GM19043 (cell line): Measurements from ENCODE around the gene MRPL1.

Experiments used
- ATAC-seq: cut with Tn5 transposase; IDR thresholded peaks from one replicate; pipeline ENCODE4 v1.9.1; 2021; ENCODE audit warnings: low read depth; ENCODE audit not compliant: unreplicated experiment

MRPL1 gene

DNA sequence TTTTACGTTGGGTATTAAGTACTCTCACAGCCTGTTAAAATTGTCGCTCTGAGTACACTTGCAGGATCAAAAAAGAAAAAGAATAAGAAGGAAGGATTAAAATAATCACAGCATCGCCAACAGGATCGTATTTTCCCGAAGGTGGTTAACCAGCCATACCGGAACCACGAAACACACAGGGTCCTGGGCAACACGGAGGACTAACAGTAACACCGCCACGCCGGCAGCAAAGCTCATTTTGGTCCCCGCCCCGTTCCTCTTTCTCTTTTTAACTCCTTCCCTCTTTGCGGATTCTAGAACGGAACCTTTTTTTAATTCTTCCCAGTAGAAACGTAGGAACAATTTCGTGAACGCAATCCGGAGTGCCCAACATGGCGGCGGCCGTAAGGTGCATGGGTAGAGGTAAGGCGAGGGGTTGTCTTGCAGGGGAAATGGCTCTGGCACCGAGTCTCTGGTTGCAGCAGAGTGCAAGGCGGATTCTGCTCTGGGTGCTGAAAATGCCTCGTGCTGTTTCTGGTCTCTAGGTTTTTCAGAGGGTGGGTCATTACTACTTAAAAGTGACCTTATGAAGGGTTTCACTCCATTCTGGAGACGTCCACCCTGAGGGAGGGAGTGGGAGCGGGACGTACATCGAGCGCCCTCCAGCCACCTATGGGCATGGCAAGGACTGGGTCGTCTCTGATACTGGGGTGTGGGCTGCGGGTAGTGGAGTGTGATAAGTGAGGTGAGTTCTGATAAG, at the start of gene MRPL1:
MRPL1 (plus strand) TSS at position 353 of the 739 bp plus-strand sequence; CDS start at position 372, 19 bp downstream.
- peak; percentile 82 for ATAC-seq

DNA sequence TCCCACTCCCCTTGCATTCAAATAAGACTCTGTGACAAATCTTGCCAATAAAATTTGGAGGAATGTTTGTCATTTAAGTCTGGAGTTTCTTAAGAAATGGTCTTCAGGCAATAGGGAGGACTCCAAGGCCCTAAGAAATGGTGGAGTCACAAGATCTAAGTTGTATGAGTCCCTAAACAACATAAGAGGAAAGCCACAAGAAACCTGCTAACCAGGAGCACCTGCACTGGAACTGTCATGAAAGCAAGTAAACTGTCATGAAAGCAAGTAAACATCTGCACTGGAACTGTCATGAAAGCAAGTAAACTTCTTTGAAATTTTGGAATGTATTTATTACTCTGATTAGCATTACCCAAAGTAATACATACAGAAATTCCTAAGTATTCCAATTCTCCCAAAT, 47.0 kb upstream of the MRPL1 start:
- no peak for ATAC-seq

DNA sequence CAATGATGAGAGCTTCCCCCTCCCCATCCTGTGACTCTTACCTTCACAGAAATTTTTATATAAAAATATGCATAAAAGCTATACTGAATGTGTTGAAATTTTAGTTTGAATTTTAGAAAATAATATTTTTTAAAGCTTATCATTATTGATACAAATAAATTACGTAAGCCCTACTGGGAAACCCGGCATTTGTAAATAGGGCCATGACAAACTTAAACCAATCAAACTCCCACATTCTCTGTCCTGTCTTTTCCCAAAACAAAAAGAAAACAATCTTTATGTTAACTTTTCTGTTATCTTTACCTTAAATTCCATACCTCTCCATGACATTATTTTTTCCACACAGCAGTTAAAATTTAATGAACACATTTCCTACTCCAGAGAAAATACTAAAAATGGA, 46.1 kb upstream of the MRPL1 start:
- no peak for ATAC-seq

DNA sequence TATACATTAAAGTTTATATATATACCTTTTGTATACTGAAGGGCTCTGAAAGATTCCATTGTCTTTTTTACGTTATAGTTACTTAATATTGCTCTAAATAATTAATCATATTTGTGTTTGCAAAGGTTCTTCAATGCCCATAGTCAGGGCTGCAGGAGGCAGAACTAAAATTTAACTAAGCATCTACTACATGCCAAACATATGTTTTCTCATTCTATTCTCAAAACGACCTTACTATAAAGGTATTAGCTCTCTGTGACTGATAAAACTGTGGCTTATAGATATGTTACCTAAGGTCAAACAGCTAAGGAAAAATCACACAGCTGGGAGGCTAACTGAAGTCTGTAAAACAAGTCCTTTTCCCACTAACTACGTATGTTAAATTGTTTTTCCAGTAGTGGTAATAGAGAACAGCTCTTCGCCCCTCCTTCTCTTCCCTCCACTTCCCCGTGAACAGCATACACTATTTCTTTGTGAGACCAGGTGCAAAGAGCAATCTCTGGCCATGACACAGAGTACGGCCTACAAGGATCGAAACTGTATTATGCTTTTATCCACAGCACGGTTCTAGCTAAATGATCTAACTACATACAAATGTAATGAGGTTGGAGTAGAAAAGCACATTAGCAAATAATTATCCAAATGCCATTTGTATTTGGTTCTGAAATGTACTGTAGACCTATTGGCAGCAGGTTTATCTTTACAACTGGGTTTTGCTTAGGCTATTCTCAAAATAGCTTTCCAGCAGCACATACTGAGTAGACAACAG, 45.1 kb upstream of the MRPL1 start:
- ATAC-seq, result no peak

DNA sequence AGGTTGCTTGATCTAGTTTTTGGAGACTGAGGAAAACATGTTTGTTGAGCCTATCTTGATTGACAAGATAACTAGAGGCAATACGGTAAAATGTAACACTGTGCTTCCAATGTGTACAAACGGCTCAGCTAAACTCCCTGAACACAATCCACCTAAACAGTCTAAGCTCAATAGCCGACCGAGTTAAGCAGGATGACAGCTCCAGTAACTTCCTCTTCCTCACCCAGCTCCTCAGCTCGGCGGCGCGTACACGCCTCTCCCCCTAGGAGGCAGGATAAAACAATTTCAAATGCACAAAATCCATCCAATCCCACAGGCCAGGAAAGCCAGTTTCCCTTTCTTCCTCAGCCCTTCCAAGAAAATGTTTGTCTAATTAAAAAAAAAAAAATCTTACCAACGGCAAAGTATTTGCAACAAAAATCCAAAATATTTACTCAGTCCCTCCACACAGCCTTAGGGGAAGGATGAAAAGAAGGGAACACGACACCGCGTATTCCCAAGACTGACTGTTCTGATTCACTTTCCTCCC, 44.5 kb upstream of the MRPL1 start:
- peak; percentile 13 for ATAC-seq

DNA sequence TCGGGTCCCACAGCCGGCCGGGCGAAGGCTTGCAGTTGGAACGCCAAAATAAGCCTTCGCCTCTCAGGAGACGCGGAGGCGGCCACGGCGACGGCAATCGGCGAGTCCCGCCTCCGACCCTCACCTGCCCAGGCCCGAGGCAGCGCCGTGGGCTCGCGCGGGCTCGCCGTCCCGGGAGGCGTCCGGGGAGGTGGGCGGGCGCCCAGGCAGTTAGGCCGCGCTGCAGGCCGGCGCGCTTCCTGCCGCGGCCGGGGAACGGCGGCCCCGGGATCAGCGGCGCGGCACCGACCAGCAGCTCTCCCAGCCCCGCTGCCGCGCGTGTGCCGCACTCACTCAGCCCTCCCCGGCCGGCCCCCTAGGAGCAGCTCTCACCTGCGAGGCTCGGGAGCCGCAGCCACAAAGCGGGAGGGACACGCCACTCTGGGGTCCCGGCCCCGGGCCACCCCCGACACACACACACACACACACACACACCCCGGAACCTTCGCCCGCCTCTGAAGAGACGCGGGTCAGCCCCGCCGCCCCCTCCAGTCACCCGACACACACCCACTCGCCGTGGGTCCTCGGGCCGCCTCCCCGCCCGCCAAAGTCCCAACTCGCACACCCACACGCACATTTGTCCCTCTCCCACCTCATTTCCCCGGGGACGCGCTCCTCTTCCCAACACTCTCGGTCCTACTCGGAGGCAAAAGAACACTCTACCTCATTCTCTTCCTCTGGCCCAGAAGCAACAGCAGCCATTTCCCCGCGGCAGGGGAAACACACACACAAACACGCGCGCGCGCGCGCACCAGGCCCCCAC, 43.8 kb upstream of the MRPL1 start, which contains the start of gene CNOT6L:
CNOT6L (minus strand) TSS at position 767 of the 802 bp plus-strand sequence; CDS start at position 707, 60 bp downstream.
- ATAC-seq, result peak; percentile 24

DNA sequence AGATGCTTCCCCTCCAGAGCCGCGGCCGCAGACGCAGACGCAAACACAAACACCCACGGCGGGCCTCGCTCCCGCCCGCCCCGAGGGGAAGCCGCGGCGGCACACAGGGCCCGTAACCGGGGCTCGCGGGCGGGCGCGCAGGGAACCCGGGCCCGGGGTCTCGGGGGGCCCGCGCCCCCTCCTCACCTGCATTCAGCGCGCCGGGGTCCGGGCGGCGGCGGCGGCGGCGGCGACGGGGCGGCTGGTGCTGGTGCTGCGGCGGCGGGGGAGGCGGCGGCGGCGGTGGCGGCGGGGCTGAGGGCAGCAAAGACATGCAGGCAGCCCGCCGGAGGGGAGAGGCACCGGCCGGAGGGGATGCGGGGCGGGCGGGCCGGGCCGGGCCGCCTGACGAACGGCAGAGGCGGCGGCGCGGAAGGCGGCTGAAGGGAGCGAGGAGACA, 43.2 kb upstream of the MRPL1 start:
- peak; percentile 5 for ATAC-seq

DNA sequence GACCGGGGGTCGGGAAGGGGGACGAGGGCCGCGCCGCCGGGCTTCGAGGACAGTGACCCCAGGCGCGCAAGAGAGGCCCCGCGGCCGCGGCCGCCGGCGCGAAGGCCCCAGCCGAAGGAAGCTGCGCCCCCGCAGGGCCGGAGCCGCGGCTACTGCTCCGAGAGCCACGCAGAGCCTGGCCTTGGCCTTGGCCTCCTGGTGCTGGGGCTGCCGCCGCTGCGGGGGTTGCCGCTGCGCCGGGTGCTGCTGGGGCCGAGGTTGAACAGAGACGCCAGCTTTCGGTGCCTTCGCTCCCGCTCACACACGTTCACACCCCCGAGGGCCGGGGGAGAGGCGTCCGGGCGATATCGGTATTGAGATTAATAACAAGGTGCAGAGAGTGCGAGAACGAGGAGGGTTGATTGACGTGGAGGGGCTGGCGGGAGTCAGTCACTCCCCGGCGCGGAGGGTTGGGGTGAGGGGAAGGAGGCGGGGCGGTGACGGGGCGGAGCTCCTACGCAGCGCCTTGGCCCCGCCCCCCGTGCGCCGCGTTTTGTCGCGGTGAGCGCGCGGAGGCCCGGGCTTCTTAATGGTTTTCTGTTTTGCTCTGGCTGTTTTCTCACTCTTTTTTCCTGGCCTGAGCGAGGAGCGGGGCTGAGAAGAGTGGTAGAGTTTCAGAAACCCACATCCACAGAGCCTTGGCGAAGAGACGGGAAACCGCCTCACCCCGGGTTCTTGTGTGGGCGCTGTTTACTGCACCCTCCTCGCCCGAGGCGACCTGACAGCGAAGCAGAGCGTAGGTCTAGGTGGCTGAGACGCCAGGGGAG, 42.6 kb upstream of the MRPL1 start:
- peak; percentile 70 for ATAC-seq

DNA sequence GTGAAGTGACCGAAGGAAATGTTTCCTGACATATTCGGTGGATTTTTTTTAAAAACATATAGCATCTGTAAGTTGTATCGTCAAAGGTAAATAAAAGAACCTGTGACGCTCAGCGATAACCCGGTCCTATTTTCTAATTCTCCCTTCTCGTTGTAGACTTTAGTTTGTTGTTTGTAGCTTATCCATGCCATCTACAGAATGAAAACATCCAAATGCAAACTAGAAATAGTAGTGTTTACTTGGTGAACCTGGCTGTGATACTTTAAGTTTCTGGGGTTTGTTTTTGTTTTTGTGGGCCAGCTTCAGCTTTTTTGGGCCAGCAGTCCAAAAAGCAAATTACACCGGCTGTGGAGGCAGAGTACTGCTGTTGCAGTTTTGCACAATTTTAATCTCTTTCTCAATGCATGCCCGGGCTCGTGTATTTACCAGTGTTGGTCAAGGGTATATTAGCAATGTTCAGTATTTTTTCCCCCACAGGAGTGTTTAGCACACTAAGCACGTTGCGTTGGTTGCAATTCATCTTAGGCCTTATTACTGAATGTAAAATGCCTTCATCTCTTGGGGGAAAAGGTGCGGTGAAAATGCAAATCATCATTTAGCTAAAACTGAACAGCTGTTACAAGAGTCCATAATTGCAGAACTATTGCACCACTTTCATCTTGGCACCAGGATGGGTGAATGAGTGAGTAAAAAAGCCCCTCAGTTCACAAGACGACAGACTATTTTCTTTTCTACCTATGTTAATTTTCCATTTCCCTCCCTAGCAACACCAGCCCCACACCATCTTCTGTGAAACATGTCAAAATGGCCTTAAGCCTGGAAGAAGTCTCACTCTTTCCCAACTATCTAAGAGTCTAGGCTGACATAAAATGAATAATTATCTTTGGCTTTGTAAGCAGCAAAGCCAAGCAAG, 41.7 kb upstream of the MRPL1 start:
- ATAC-seq, result no peak

DNA sequence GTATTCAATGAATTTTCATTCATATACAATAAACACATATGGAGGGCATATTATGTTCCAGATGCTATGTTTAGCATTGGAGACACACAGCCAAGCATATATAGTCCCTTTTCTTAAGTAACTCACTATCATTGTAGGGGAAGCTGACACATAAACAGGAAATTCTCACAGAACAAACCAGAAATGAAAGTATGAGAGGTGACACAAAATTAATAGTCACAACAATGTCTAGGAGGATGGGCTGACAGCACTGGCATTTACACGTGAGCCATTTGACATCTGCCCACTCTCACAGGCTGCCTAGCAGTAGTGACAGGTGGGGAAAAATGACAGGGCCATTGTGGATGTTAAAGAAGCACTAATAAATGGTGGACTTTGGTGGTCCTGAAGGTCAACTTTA, 40.9 kb upstream of the MRPL1 start:
- ATAC-seq, result no peak

DNA sequence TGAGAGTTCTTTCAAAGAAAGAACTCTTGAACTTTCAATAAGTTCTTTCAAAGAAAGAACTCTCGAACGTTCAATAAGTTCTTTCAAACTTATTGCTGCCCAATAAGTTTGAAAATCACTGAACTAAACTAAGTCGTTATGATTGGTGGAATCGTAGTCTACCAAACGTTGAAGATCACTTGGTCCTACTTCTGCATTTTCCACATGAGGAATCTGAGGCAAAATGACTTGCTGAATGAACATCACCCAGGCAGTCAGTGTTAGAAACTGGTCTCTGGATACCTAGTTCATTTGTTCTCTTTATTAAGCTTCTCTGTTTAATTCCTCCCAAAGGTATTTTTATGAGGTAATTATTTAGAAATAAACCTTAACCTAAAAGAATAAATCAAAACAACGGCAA, 36.4 kb upstream of the MRPL1 start:
- no peak for ATAC-seq

DNA sequence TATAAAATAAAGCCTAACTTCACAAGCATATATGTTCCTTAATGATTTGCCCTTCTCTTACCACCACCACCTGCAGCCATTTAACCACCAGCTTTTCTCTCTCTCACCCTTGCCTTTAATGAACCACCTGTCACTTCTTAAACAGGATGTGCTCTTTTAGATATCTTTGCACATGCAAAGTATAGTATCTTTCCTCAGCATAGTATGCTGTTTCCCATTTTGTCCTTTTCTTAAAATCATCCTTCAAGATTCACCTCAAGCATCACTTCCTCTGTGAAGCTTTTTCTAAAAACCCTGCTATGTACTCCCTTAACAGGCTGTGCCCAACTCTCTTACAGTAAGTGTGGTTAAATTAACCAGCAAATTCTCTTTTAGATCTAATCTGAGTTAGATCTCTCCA, 35.3 kb upstream of the MRPL1 start:
- no peak for ATAC-seq

DNA sequence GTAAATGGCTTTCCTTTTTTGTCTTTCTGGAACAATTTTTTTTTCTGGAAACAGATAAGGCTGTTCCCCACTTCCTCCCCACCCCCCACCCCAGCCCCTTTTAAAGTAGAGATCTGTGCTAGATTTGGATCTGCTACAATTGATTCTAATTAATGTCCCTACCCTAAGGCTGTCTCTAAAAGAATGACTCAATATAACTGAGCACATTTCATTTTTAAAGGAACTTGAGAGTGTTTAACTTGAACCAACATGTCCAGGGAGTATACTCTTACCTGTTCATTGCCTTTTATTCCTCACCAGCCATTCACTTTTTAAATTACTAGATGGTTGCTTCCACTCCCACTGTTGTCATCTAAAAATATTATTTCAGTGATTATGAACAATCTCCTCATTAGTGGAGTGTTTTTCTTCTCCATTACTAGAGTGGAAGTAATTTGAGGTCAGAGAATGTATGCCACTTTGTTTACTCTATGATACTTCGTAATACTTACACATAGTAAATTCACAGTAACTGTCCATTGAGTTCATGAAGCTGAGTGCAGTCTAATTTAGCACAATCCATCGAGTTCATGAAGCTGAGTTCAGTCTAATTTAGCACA, 29.4 kb upstream of the MRPL1 start:
- no peak for ATAC-seq

DNA sequence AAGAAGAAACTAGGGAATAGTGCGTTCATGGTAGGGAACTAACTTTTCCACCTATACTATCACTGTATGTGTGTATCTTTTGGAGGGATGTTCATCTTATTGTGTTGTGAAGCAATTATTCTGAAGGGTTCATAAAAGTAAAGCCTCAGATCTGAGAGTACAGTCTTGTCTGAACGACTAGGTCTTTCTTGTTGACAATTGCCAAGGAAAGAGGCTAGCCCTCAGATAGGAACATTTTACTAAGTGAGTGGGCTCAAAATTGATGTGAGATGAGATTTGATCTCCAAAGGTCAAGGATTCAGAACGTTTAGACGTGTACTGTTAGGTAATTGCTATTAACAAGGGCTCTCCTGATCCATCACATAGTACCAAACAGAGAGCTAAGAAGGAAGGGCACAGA, 28.2 kb upstream of the MRPL1 start:
- ATAC-seq, result no peak

DNA sequence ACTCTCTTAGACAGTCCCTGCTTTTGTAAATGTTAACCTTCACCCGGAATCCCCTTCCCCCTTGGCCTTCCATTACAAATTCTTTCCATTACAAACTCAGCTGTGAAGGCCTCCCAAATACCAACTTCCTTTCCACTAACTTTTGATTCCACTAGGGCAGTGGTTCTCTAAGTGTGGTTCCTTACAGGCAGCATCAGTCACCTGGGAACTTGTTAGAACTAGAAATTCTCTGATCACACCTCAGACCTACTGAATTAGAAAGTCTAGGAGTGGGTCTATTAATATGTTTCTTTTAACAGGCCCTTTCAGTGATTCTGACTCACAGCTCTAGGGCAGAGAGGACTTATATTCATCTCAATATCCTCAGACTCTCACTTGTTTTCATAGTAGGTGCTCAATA, 19.0 kb upstream of the MRPL1 start:
- no peak for ATAC-seq

DNA sequence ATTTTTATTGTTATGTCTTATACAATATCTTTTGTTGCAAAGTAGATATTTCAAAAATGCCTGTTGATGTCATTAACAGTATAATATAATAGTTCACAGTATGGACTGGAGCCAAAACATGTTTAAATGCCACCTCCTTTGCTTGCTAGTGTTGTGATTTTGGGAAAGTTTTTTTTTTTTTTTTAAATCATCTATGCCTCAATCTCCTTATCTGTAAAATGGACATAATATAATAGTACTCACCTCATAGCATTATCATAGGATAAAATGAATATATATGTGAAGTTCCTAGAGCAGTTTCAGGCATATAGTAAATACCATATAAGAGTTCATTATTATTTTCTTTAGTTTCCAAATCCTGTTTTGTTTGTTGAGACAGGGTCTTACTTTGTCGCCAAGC, 18.3 kb upstream of the MRPL1 start:
- ATAC-seq, result no peak

DNA sequence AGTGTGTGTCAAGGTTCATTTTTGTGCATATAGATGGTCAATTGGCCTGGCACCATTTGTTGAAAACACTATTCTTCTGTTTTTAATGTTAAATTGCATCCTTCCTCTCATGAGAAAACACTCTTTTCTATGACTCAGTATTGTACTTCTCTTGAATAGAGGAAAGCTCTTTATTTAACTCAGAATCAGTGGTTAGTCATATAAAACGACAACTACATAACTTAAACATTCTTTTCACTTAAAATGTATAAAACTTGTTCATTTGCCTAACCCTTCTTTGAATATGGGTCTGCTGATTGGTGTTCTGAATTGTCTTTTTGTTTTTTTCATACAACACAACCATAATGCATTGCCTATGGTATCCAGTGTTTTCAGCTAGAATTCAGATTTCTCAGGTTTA, 17.2 kb upstream of the MRPL1 start:
- no peak for ATAC-seq

DNA sequence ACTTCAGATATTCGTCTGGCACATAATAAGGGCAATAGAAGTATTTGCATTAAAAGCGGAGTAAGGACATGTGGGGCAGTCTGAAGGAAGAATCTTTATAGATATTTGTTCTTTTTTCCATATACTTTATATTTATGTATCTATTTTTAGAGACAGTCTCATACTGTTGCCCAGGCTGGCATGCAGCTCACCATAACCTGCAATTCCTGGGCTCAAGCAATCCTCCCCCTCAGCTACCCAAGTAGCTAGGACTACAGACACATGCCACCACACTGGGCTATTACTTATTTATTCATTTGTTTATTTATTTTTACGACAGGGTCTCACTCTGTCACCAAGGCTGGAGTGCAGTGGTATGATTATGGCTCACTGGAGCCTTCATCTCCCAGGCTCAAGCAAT, 16.7 kb upstream of the MRPL1 start:
- no peak for ATAC-seq

DNA sequence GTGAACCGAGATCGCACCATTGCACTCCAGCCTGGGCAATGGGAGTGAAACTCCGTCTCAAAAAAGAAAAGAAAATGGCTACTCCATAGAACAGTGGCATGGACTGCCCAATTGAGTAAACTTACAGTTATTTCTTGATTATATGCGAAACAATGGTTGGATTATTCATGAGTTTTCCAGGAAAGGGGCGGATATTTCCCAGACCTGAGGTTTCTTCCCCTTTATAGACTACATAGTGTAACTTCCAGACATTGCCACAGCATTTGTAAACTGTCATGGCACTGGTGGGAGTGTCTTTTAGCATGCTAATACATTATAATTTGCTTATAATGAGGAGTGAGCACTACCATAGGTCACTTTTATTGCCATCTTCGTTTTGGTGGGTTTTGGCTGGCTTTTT, 14.1 kb upstream of the MRPL1 start:
- no peak for ATAC-seq
